Stimulated activated naive CD8-positive, alpha-beta T cell treated with anti-CD3 and anti-CD28 coated beads, Interleukin-15, Interleukin-2, amounts not matched to agents 100 U/mL and 50 U/mL, for 24 hours (primary cell): Measurements from ENCODE around the gene BCL2L1.

ENCODE experiments used
- ATAC-seq: fragments of 150-1000 bp; cut with Tn5 transposase; one replicate; pipeline ENCODE4 v1.10.0; 2021
- DNase-seq: peaks from one replicate; pipeline ENCODE4 v3.0.0; 2021

The BCL2L1 gene

GRCh38 chr20:31691646-31692275 is 30.9 kb downstream of the BCL2L1 start:
- ATAC-seq: peak; percentile 40

GRCh38 chr20:31690124-31690666 is 32.5 kb downstream of the BCL2L1 start:
- DNase-seq: no peak
- ATAC-seq: no peak

More at GRCh38 chr20:31691646-31692275, 30.9 kb downstream of the BCL2L1 start:
- DNase-seq: no peak

GRCh38 chr20:31689141-31689540 is 33.5 kb downstream of the BCL2L1 start:
- DNase-seq: no peak
- no peak for ATAC-seq

GRCh38 chr20:31687777-31688176 is 34.9 kb downstream of the BCL2L1 start:
- no peak for DNase-seq
- ATAC-seq: no peak

GRCh38 chr20:31685853-31686643 is 36.6 kb downstream of the BCL2L1 start:
- DNase-seq (no peak), ATAC-seq (no peak)

GRCh38 chr20:31684153-31685015 is 38.3 kb downstream of the BCL2L1 start:
- DNase-seq: no peak
- ATAC-seq: peak; percentile 11

GRCh38 chr20:31682927-31683326 is 39.7 kb downstream of the BCL2L1 start:
- ATAC-seq: no peak
- no peak for DNase-seq

GRCh38 chr20:31682352-31682751 is 40.3 kb downstream of the BCL2L1 start:
- no peak for ATAC-seq
- DNase-seq: no peak

GRCh38 chr20:31681769-31682168 is 40.9 kb downstream of the BCL2L1 start:
- DNase-seq (no peak), ATAC-seq (no peak)

- no peak for ATAC-seq
- DNase-seq: no peak
Measured at GRCh38 chr20:31681128-31681727, 41.4 kb downstream of the BCL2L1 start.

- ATAC-seq: no peak
- DNase-seq: no peak
Measured at GRCh38 chr20:31680286-31681127, 42.2 kb downstream of the BCL2L1 start.

- DNase-seq: no peak
- no peak for ATAC-seq
Measured at GRCh38 chr20:31679357-31680285, 43.0 kb downstream of the BCL2L1 start.

- ATAC-seq: no peak
- DNase-seq: no peak
Measured at GRCh38 chr20:31678389-31679356, 44.0 kb downstream of the BCL2L1 start.

GRCh38 chr20:31677553-31678260 is 45.0 kb downstream of the BCL2L1 start:
- DNase-seq (no peak), ATAC-seq (no peak)

GRCh38 chr20:31676609-31676989 is 46.1 kb downstream of the BCL2L1 start:
- ATAC-seq: no peak

GRCh38 chr20:31675828-31676608 is 46.6 kb downstream of the BCL2L1 start:
- peak; percentile 69 for DNase-seq
- ATAC-seq: peak; percentile 73

More at GRCh38 chr20:31676609-31676989, 46.1 kb downstream of the BCL2L1 start:
- no peak for DNase-seq
